Fibroblast of lung (primary cell): Measurements from ENCODE around the gene FAM135A. TPM values are rescaled to one million over a fixed set of nuclear protein-coding genes. Genes with fewer than 3 reads are reported as not detected.
"Not testable (repeated sequence)": the region's sequence is repeated elsewhere in the genome, so short reads cannot be mapped to it uniquely, and the experiment has no call there.

ENCODE experiments used
- DNase-seq, 2 donors: peaks; one replicate each; pipeline versions ENCODE4 v3.0.0 to v3.0.0-alpha.2; 2010; ENCODE audit warnings: low read depth in 2 of 2
- H2AFZ ChIP-seq: 2 replicates; pipeline ENCODE4 v1.5.1; 2012; ENCODE audit warnings: low read length, control low read depth, inconsistent platforms
- H3K27ac ChIP-seq: 2 replicates; pipeline ENCODE4 v1.5.1; 2011; ENCODE audit warnings: low read length, control low read depth; ENCODE audit not compliant: insufficient read depth
- H3K27me3 ChIP-seq: 2 replicates; pipeline ENCODE4 v1.5.1; 2011; ENCODE audit warnings: mild to moderate bottlenecking, low read length; ENCODE audit not compliant: control insufficient read depth, insufficient read depth
- H3K36me3 ChIP-seq: 2 replicates; pipeline ENCODE4 v1.5.1; 2011; ENCODE audit warnings: low read length; ENCODE audit not compliant: control insufficient read depth, insufficient read depth
- H3K4me1 ChIP-seq: 2 replicates; pipeline ENCODE4 v1.5.1; 2011; ENCODE audit warnings: low read length; ENCODE audit not compliant: control insufficient read depth, insufficient read depth; ENCODE audit errors: extremely low read depth
- H3K4me2 ChIP-seq: 2 replicates; pipeline ENCODE4 v1.5.1; 2011; ENCODE audit warnings: low read length, control low read depth; ENCODE audit not compliant: insufficient read depth; ENCODE audit errors: extremely low read depth
- H3K4me3 ChIP-seq, 4 experiments: fragments of 200-600 bp in 1 of 4; sonication (generic) in 1 of 4; replicated peaks in 1 of 4; 2 replicates each; pipeline ENCODE4 v1.5.1; 2011 to 2016; ENCODE audit warnings: low read length in 4 of 4, low read depth in 3 of 4, mild to moderate bottlenecking in 3 of 4, control low read depth in 2 of 4, inconsistent platforms in 1 of 4, mixed read lengths in 1 of 4; ENCODE audit not compliant: insufficient read depth in 1 of 4; ENCODE audit errors: control extremely low read depth in 1 of 4
- H3K79me2 ChIP-seq: 2 replicates; pipeline ENCODE4 v1.5.1; 2012; ENCODE audit warnings: mild to moderate bottlenecking, low read length, inconsistent platforms; ENCODE audit not compliant: control insufficient read depth, insufficient read depth
- H3K9ac ChIP-seq: 2 replicates; pipeline ENCODE4 v1.5.1; 2011; ENCODE audit warnings: mild to moderate bottlenecking, low read length, control low read depth; ENCODE audit not compliant: insufficient read depth
- H3K9me3 ChIP-seq: 2 replicates; pipeline ENCODE4 v1.5.1; 2012; ENCODE audit warnings: low read depth, low read length; ENCODE audit not compliant: control insufficient read depth, insufficient read depth
- H4K20me1 ChIP-seq: 2 replicates; pipeline ENCODE4 v1.5.1; 2011; ENCODE audit warnings: low read length; ENCODE audit not compliant: control insufficient read depth, insufficient read depth; ENCODE audit errors: extremely low read depth
- EZH2 ChIP-seq: IDR thresholded peaks from 2 replicates; pipeline ENCODE4 v1.5.1; 2012; ENCODE audit warnings: low read length, control low read depth, mild to moderate bottlenecking; ENCODE audit errors: missing control alignments
- polyA plus RNA-seq, 2 donors: library from polyadenylated mRNA; depleted of rRNA in 1 of 2; stranded (reverse) in 1 of 2; unstranded in 1 of 2; fragments of >200 nt; gene quantifications; 2 replicates each; pipeline ENCODE4 v1.2.1, GENCODE V29; 2011 to 2012; ENCODE audit warnings: missing spikeins in 1 of 2
- total RNA-seq: library from RNA; depleted of rRNA; stranded (reverse); fragments of >200 nt; gene quantifications from 2 replicates; pipeline ENCODE4 v1.2.1, GENCODE V29; 2014
- TF ChIP-seq, protein P1 (sequence below), 2 donors: IDR thresholded peaks in 1 of 2; conservative IDR thresholded peaks in 1 of 2; 1 replicate in 1 of 2; 2 replicates in 1 of 2; pipeline ENCODE4 v1.5.1; 2011 to 2012; ENCODE audit warnings: low read length in 2 of 2, control low read depth in 1 of 2, inconsistent platforms in 1 of 2, low read depth in 1 of 2, mild to moderate bottlenecking in 1 of 2

The FAM135A gene
- total and polyA plus RNA-seq, 2 donors (not counting 1 experiment from before 2014, with no cell fraction given): 7.1 to 10.2 TPM

DNA sequence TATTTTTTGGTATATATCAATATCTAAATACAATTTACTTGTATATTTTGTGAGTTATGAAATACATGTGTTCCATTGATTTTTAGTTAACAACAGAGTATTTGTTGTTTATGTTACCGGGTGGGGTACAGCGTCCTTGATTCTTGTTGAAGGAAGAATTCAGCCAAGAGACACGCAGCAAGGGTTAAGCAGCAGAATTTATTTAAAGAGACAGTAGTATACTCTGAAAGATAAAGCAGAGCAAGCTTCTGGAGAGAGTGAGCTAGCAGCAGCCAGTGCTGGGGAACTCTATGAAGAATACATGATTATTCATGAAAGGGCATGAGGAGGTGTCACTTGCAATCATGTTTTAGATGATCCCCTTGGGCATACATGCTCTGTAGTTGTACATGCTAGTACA lies 76.1 kb downstream of the FAM135A start:
- no peak for TF ChIP-seq EZH2
- TF ChIP-seq, protein P1, sequence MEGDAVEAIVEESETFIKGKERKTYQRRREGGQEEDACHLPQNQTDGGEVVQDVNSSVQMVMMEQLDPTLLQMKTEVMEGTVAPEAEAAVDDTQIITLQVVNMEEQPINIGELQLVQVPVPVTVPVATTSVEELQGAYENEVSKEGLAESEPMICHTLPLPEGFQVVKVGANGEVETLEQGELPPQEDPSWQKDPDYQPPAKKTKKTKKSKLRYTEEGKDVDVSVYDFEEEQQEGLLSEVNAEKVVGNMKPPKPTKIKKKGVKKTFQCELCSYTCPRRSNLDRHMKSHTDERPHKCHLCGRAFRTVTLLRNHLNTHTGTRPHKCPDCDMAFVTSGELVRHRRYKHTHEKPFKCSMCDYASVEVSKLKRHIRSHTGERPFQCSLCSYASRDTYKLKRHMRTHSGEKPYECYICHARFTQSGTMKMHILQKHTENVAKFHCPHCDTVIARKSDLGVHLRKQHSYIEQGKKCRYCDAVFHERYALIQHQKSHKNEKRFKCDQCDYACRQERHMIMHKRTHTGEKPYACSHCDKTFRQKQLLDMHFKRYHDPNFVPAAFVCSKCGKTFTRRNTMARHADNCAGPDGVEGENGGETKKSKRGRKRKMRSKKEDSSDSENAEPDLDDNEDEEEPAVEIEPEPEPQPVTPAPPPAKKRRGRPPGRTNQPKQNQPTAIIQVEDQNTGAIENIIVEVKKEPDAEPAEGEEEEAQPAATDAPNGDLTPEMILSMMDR (conservative IDR thresholded peaks at IDR 0.05 in 1 of 2, IDR thresholded peaks at IDR 0.05 in 1 of 2; ENCODE audit: low read depth in 1 of 2, low read length in 2 of 2): no peak
- no peaks in the 10 kb centered on the region for H3K9me3 ChIP-seq
- H2AFZ ChIP-seq: no peak overlapping the region
- H3K4me2 ChIP-seq: no peak overlapping the region
- no peak for DNase-seq
- H3K27ac ChIP-seq: no peak overlapping the region
- no peaks in the 10 kb centered on the region for H3K36me3 ChIP-seq
- H3K79me2 ChIP-seq: no peaks in the 10 kb centered on the region
- H3K27me3 ChIP-seq: no peaks in the 10 kb centered on the region
- no peak overlapping the region for H3K9ac ChIP-seq
- no peaks in the 10 kb centered on the region for H3K4me1 ChIP-seq
- H3K4me3 ChIP-seq: no peak overlapping the region
- H4K20me1 ChIP-seq: no peaks in the 10 kb centered on the region

DNA sequence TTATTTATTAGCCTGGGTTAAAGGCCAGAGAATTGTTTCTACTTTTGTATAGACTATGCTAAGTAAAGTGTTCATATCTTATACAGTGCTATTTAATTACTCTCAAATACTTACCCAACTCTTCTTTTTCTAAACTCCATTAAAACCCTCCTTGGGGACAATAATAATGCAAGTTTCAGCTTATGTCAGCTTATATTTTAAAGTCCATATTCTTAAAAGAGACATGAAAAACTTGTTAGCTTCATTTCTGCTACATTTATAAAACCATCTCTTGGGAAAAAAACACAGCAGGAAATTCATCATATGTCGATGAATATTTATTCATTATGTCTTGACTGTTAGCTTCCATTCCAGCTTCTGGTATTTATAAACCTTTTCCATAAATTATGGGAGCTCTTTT lies 81.5 kb downstream of the FAM135A start:
- no peak for DNase-seq
- Histone ChIP-seq H3K27ac (no peak overlapping the region), H3K9ac (no peak overlapping the region), H3K4me3 (no peak overlapping the region), H3K9me3 (no peaks in the 10 kb centered on the region), H3K36me3 (no peaks in the 10 kb centered on the region), H3K79me2 (no peaks in the 10 kb centered on the region), H2AFZ (no peak overlapping the region), H3K27me3 (no peaks in the 10 kb centered on the region), H4K20me1 (no peaks in the 10 kb centered on the region), H3K4me2 (no peak overlapping the region), H3K4me1 (no peaks in the 10 kb centered on the region)
- TF ChIP-seq EZH2: no peak
- TF ChIP-seq, protein P1 (conservative IDR thresholded peaks at IDR 0.05 in 1 of 2, IDR thresholded peaks at IDR 0.05 in 1 of 2; ENCODE audit: low read depth in 1 of 2, low read length in 2 of 2): no peak

DNA sequence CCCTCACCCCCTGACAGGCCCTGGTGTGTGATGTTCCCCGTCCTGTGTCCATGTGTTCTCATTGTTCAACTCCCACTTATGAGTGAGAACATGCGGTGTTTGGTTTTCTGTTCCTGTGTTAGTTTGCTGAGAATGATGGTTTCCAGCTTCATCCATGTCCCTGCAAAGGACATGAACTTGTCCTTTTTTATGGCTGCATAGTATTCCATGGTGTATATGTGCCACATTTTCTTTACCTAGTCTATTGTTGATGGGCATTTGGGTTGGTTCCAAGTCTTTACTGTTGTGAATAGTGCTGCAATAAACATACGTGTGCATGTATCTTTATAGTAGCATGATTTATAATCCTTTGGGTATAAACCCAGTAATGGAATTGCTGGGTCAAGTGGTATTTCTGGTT lies 82.5 kb downstream of the FAM135A start:
- not testable (repeated sequence) for DNase-seq, H3K9ac ChIP-seq, H3K4me3 ChIP-seq, H3K36me3 ChIP-seq, H2AFZ ChIP-seq, H4K20me1 ChIP-seq, H3K9me3 ChIP-seq, H3K79me2 ChIP-seq, H3K27me3 ChIP-seq, H3K4me2 ChIP-seq, H3K27ac ChIP-seq, H3K4me1 ChIP-seq
